ENCODE results near the gene GALNT3.

DNA sequence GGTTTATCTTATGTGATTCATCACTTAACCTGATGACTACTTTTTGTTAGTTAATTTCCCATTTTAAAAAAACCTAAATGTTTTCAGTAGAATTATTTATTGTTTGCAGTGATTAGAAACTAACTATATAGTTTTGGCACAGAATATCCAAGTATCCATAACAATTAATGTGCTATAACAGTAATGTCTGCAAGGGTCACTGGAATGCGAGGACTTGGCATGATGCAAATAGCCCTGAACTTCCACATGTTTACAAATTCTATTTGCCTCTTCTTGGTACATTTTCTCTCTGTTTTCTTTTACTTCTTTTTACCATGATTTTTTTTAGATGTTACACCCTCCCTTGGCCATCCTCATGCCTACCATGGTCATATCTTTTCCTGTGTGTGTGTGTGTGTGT, 49.3 kb upstream of the GALNT3 start:
- TF ChIP-seq POLR2AphosphoS5 (IDR thresholded peaks at IDR 0.05; ENCODE audit: low read depth, low read length) (no peak), TAF1 (IDR thresholded peaks at IDR 0.05; ENCODE audit: borderline replicate concordance, insufficient read depth, low read length) (no peak), SIN3A (IDR thresholded peaks at IDR 0.05; ENCODE audit: borderline replicate concordance, insufficient read depth, low read length) (no peak)

Measured in PFSK-1 (cell line).